Stimulated activated CD4-positive, alpha-beta T cell treated with anti-CD3 and anti-CD28 coated beads, Interleukin-4, amount 100 ng/mL, for 48 hours (primary cell): Measurements from ENCODE around the gene SEPTIN8.

Experiments used
- DNase-seq, 2 donors: peaks; one replicate each; pipeline ENCODE4 v3.0.0-alpha.2; 2020; ENCODE audit warnings: low read depth in 2 of 2

SEPTIN8 gene

GRCh38 chr5:132765311-132766019 lies 11.6 kb downstream of the SEPTIN8 start:
- DNase-seq, result no peak

GRCh38 chr5:132764671-132765238 lies 12.3 kb downstream of the SEPTIN8 start:
- no peak for DNase-seq

GRCh38 chr5:132764051-132764450 lies 13.0 kb downstream of the SEPTIN8 start:
- no peak for DNase-seq

DNA sequence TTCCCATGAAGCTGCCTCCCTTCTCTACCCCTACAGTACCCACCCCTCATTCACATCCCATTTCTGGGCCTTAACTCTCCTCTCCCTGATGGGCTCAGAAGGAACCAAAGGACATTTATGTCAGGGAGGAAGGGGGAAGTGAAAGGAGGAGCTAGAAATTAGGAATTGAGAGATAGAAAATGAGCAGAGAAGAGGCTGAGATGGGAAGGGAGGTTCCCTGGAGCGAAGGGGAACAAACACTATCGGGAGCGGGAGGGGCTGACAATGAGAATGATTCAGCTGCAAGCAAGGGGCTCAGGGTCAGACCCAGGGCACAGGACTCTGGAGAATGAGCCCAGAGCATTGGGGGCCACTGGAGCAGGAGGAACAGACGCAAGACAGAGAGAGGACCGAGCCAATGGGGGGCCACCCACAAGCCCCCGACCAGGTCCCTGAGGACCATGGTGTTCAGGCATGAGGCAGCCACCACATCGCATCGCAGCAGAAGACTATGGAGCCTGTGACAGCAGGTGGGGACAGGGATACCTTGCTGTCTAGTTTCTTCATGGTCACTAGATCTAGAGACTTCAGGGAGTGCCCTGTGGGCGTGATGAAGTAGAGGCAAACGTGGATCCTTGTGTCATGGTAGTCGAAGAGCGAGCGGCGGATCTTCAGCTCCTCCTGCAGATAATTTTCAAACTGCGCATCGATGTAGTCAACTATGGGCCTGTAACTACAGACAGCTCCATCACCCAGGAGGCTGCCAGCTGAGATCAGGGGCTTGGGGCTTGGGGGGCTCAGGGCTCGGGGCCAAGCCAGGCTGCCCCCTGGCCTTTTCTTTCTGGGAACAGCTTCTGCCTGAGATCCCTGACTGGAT lies 13.6 kb downstream of the SEPTIN8 start:
- DNase-seq, result no peak

GRCh38 chr5:132762246-132763000 lies 14.6 kb downstream of the SEPTIN8 start:
- no peak for DNase-seq

- no peak for DNase-seq
These were observed 15.5 kb downstream of the SEPTIN8 start for GRCh38 chr5:132761321-132762240.

DNA sequence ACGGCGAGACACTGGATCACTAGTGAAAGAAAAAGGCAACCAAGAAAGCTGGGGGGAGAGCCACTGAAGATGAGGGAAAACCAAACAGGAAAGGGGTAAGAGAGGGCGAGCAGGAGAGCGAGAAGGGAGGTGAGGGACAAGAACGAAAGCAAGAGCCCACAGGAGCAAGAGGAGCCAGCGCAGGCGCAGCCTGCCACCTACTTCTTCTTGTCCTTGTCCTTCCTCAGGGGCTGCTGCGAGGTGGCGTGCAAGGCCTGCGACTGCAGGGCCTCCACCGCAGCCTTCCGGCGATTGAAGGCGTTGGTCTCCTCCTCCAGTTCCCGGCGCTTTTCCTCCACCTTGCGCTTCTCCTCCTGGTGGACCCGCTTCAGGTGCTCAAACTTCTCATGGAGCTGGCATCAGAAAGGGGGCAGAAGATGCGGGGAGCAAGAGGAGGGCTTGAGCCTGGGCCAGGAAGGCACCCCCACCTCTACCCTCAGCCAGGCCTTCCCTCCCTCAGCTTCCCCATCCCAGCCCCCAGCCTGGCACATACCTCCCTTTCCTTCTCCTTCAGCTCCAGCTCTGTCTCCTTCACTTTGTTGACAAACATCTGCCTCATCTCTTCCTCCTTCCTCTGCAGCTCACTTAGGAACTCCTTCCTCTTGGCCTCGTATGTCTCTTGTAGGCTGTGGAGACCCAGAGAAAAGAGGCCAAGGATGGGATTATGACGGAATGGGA lies 16.3 kb downstream of the SEPTIN8 start:
- DNase-seq, result no peak

DNA sequence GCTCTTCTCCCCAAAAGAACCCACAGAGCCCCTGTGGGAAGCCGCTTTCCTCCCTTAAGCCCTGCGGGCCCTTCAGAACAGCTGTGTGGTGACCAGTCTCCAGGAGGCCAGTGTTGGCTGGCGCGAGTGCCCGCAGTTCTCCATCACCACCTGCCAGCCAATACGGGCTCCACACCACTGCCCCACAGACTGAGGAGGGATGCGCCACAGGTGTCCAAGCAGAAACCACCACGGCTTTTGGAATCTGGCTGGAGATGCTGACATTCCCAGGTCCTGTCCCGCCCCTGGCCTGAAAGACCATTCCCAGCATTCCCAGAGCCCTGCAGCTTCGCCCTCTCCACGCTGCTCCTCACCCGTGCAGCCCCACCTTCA lies 17.0 kb downstream of the SEPTIN8 start:
- DNase-seq, result no peak

DNA sequence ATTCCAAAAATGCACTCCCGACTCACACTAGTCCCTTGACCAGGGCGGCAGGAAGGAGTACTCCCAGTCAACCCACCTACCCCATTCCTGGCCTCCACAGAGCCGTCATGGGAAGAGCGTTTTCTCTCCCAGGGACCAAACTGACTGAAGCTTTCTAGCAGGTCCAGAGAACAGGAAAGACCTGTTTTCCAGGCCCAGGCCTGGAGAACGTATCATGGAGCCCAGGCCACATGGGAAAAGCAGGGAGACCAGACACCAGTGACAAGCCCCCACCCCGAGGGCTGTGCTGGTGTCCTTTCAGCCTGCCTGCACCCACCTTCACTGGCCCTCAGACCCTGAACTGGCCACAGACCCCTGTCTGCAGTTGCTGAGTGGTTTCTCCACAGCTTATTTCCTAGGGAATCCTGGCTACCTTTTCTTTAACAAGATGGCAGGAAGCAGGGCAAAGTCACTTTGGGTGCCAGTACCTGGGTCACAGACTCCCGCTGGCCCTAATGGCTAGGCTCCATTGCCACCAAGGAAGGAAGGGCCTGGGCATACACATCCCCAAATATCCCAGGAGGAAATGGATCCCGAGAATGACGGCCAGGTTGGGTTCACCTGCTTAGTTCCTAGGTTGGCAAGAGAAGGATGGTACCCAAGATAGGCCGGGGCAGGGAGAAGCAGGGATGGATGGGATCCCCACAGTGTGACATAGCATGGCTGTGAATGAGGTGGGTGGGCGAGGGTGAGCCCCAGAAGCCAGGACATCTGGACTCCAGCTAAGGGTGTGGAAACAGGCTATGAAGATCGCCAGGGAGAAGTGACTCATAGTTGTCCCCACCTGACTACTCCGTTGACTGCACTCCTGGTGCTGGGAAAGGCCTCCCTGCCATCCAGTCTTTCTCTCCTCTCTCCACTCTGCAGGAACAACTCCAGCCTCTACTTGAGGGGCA lies 17.7 kb downstream of the SEPTIN8 start:
- no peak for DNase-seq

DNA sequence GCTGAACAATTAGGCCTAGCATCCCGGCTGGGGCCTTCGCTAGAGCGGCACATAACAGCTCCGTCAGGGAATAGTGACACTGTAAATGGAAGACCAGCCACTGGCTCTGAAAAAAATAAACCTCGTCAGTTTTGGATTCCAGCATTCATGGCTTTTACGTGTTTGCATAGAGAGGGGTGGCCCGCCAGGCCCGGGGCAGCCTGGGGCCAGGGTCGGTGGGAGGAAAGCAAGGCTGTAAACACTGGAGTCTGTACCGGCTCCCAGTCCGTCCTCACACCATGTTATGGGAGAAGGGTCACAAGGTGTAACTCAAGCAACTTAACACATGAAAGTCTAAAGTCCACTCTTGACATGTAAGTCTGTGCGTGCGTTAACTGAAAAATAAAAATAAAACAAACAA lies 18.6 kb downstream of the SEPTIN8 start:
- no peak for DNase-seq

DNA sequence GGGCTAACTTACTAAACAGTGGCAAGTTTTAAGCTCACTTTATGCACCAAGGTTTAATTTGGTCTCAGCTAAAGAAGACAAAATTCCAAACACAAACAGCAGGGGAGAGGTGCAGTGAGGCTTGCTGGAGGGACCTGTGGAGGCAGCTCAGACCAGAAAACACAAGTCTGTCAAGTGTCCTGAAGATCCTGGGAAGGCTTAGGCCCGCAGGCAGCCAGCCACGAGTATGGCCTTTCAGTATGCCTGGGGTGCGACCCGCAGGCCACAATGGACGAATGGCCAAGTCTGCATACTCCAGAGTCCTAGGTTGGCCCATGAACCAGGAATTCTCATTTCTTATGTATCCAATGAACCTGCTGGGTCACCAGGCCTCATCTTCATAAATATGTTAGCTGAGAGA lies 20.5 kb downstream of the SEPTIN8 start:
- no peak for DNase-seq

GRCh38 chr5:132754947-132755346 lies 22.1 kb downstream of the SEPTIN8 start:
- DNase-seq, result no peak

- DNase-seq, result no peak
These were observed 22.9 kb downstream of the SEPTIN8 start for GRCh38 chr5:132754111-132754510.

DNA sequence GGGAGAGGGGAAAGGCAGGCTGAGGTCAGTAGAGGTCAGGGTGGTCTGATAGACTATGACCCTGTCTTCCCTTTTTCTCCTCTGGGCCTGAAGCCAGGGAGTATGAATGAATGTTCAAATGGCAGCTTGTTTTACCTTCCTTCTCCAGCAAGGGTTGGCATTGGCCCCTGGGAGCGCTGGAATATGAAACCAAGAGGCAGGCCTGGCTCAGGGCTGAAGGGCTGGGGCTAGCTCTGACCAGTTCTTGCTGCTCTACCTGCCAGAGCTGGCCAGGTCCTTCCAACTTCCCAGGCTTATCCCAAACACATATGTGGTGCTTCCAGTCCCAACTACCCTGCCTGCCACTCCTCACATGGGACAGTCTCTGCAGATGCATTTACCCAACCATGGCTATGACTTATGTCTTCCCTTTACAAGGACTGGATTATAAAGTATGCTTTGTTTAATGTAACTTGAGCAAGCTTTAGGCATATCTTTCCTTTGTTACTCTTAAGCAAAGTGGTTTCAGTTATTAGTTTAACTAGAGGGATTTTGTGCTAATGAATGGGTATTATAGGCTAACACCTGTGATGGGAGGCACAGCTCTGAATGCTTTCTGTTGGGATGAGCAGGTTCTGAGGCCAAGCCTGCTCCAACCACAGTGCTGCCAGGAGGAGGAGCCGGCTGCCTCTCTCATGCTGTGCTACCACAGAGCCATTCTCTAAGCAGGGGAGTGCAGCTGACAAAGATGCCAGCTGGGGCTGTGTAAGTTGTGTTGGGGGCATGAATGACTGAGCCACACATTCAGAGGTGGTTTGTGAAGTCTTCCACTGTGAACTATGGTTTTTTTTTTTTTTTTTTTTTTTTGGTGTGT lies 23.7 kb downstream of the SEPTIN8 start:
- no peak for DNase-seq

DNA sequence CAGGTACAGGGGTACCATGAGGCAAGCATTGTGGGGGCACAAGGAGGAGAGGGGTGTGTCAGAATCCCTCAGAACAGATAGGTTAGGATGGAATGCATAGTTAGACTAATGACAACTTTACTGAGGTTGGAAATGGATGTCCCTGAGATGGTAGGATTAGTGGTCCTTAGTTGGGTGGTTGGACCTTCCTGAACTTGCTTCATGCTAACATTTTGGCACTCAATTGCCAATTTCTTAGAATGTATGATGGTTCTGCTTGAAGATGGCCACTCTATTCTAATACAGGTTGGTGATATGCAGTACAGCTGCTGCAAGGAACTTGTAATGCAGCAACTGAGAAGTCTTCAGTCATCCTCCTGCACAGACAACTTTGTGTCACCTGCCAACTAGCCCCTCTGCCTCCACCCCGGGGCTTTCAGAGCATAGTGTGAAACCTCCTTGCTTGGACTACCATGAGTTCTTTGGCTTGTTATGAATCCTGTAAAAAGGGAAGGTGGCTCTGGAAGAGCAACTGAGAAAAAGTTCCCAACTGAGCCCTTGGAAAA lies 24.4 kb downstream of the SEPTIN8 start:
- DNase-seq, result no peak

DNA sequence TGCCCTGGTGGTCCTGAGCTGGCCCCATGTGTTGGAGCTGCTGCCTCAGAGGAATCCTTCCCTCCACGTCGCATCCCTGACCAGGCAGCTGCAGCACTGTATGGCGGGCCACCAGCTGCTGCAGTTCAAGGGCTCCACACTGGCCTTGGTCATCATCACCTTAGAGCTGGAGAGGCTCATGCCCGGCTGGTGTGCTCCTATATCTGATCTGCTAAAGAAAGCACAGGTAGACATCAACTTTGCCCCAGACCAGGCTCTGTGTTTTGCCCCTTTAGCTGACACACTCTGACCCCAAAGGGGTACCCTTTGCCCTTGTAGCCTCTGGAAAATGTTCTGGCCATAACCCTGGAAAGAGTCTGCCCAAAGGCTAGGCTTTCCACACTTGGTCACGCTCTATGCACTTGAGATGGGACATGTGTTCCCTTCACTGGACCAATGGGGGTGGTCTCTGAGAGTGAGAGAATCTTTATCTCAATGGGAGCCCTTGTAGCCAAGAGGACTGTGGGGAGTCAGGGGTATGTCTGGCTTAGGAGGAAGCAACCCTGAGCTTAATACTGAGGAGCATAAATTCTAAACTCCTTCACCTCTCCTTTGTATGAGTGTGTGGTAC lies 25.0 kb downstream of the SEPTIN8 start:
- no peak for DNase-seq

GRCh38 chr5:132751444-132751843 lies 25.6 kb downstream of the SEPTIN8 start:
- peak in 1 of 2 donors; percentile 38 for DNase-seq
